NCI-H1105 (cell line): ENCODE data around the gene DEPDC1B.
"Not testable (repeated sequence)": the region's sequence is repeated elsewhere in the genome, so short reads cannot be mapped to it uniquely, and the experiment has no call there.

ENCODE experiments used
- DNase-seq: peaks from one replicate; lab custom pipeline; 2025; lab: John Stamatoyannopoulos, UW

The DEPDC1B gene

DNA sequence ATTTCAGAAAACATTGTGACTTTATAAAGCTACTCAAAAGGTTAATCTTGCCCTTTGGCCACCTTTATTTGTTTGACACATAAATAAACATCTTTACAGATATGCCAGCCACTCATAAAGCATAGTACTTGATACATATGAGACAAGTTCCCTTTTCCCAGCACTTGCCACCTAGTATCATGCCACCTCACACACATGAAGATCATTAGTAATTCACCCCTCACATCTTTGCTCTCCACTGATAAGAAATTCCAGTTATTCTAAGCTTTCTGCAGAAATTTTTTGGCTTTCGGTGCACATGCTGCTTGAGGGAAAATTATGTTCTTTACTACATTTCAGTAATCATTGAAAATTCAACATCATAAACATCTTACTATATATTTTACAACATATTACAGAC, 59.1 kb downstream of the DEPDC1B start:
- DNase-seq: no peak

DNA sequence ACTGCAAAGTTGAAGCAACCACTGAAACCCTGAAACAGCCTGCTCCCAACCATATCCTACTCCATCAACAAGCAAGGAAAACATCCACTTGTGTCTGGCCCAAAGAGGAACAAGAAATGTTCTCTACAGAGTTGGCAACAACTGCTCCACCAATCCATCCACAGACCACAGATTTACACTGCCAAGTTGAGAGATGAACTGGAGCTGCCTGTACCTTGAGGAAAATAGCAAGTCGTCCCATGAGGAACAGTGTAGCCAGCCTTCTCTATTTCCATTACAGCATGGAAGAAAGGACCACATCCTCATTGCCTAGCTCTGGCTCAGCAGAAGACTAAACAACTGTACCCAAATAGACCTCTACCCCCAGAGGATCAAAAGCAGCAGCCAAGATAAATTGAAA, 60.4 kb downstream of the DEPDC1B start:
- no peak for DNase-seq

DNA sequence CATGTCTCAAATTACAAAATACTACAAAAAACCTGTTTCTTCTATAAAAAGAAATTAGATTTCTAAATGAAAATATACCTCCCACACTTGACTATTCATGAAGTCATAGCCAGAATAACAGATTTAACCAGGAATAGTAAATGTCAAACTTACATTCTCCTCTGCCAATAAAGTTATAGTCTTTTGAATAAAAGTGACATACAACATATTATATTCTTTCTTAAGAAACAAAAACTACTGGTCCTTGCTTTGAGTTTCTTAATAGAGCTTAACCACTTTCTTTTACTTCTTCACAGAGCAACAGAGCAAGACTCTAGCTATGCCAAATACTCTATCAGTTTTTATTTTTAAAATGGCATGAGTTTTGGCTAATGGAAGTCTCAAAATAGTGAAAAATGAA, 61.7 kb downstream of the DEPDC1B start:
- DNase-seq: no peak

DNA sequence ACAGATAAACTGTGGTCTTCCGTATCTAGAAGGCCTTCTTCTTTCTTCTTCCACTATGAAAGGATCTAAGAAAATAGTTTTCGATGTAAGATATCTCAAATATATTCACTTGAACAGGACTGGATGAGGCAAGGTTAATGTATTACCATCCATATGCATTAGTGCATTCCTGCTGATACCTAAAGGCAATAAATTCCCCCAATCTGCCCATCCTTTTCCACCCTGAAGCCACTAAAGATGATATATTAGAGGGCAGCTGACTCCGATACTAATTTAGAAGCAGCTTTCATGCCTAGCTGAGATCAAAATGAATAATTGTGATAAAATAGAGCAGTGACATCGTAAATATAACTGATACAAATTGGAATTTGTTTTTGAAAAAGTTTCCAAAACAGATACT, 63.3 kb downstream of the DEPDC1B start:
- DNase-seq: no peak

GRCh38 chr5:60636001-60636400, 64.0 kb downstream of the DEPDC1B start:
- DNase-seq: no peak

DNA sequence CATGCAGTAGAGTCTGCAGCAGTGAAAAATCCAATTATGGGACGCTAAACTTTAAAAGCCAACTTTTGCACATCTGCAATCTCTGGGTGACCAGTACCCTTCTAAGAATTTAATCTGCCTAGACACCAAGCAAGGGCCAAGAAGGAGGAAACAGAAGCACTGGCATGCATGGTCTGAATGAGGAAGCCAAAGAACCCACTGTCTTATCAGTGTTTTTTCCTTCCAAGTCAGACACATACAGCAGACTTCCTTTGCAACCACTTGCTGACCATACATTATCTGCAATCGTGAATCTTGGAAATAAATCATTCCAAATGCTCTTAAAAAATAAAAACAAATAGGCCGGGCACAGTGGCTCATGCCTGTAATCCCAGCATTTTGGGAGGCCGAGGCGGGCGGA, 65.9 kb downstream of the DEPDC1B start:
- DNase-seq: no peak

DNA sequence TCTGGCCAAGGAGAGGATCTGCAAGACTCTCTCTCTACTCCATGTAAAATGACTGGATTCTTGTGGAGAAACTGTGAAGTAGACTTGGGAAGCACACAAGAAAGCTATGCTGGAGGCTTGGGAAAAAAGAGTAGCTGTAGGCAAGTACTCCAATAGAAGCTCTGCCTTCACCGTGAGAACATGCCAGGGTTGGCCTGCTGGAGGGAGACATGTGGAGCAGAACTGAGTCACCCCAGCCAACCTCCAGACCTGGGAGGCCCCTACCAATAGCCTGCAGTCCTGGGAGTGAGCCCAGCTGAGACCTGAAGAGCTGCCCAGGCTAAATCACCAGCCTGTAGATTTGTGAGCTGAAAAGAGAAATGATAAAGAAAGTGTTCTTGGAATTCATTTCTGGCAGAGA, 66.6 kb downstream of the DEPDC1B start:
- no peak for DNase-seq

- DNase-seq: no peak
Measured at GRCh38 chr5:60632153-60632552, 67.8 kb downstream of the DEPDC1B start.

DNA sequence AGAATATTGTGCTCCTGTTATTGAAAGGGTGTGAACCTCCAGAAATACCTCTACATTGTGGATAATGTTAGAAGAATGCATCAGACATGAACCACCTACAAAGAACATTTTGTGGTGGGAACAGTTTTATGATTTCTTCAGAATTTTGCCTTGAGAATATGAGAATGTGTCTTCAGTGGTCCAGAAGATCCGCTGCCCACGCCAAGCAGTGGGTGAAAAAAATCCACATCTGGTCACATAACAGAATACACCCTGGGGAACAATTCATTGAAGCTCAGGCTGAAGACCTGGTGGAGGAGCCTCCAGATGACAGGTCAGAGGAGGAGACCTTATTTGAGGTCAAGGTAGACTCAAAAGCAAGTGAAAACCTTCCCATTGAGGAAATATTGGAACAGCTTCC, 69.1 kb downstream of the DEPDC1B start:
- no peak for DNase-seq

DNA sequence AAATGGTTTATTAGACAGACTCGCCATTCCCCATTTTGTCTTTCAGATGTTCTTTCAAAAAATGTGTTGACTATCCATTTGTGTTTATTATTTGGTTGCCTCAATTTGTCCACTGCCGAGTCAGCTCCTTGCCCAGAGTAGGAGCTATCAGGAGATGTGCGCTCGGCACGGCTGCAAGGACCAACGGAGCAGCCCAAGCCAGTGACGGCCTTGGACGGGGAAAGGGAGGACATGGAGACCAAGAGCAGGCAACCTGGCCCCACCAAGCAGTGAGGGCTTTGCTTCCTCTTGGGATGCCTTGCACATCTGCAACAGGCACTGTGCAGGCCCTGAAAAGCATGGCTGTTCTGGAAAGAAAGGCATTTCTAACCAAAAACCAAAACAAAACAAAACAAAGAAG, 69.8 kb downstream of the DEPDC1B start:
- no peak for DNase-seq

- DNase-seq: not testable (repeated sequence)
Measured at GRCh38 chr5:60624875-60625274, 75.1 kb downstream of the DEPDC1B start.

GRCh38 chr5:60620752-60621151, 79.2 kb downstream of the DEPDC1B start:
- not testable (repeated sequence) for DNase-seq

- no peak for DNase-seq
Measured at GRCh38 chr5:60613826-60614225, 86.1 kb downstream of the DEPDC1B start.

DNA sequence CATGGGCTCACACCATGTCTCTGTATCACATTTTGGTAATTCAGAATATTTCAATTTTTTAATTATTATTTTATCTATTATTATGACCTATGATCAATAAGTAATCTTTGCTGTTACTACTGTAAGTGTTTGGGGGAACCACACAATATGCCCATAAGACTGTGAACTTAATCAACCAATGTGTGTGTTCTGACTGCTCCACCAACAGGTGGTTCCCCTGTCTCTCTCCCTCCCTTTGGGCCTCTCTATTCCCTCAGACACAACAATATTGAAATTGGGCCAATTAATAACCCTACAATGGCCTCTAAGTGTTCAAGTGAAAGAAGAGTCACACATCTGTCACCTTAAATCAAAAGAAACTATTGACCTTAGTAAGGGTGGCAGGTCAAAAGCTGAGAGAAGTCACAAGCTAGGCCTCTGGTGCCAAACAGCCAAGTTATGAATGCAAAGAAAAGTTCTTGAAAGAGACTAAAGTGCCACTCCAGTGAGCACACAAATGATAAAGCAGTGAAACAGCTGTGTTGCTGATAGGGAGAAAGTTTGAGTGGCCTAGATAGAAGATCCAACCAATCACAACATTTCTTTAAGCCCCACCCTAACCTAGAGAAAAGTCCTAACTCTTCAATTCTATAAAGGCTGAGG, 88.7 kb downstream of the DEPDC1B start:
- DNase-seq: no peak

DNA sequence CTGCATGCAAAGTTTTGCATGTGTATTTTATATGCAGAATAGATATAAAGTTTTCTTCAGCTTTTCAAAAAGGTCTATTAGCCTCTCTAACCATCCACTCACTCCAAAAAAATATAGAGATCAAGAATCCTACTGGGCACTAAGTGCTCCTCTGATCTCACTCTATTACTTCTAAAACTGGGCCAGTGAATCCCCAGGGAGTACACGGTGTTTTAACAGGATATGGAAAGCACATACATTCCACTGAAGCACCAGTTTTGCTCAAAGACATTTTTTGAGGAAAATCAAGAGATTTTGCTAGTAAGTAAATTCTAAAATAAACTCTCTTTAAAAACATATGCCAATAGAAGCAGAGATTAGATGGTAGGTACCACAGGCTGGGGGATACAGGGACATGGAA, 95.2 kb downstream of the DEPDC1B start:
- DNase-seq: no peak

DNA sequence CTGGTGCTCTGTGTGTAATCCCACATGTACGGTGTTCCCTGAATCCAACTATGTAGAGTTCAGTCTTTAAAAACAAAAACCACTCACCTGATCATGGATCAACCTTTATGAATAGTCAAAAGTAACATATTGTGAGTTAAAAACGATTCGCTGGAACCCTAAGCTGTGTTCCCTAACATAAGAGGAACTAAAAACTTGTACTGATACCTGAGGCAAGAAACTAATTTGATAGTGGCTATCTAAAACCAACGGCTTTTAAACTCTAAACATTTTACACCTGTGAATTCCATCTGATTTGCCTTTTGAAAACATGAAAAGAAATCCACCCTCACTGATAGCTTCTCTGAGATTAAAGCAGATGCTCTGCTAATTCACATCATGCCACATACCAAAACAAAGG, 101.5 kb downstream of the DEPDC1B start:
- DNase-seq: no peak

DNA sequence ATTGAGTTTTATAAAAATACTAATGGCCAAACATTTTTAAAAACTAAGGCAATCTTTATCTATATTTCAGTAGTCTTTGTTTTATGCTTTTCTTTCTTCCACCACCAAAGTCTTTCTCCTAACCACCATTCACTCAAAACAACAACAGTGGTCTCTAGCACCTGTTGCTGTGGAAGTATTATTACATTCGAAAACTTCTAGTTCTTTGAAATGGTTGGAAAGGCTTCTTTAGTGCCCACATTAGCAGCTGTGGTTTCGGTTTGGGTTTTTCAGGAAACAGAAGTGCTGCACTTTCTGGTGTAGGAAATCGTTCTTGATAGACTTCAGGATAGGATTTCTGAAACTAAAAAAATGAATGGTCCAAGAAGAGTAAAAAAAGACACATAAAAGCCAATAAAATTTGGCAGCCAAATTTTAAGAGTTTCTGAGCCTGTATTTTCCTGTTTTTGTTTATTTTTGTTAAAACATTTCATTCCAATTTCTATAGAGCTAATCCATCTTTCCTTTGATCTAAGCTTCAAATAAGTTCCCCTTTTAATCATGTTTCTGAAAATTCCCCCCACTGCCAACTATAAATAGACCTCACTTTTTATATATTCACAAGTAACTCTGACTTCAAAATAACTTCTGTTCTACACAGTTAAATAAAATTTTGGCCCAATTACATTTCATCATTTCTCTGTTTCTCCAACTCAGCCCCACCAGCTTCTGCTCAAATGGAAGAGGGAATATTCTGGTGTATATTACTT, 102.2 kb downstream of the DEPDC1B start:
- DNase-seq: no peak

- DNase-seq: no peak
Measured at GRCh38 chr5:60594715-60595477, 105.1 kb downstream of the DEPDC1B start.

GRCh38 chr5:60590172-60590571, 109.8 kb downstream of the DEPDC1B start:
- DNase-seq: no peak

DNA sequence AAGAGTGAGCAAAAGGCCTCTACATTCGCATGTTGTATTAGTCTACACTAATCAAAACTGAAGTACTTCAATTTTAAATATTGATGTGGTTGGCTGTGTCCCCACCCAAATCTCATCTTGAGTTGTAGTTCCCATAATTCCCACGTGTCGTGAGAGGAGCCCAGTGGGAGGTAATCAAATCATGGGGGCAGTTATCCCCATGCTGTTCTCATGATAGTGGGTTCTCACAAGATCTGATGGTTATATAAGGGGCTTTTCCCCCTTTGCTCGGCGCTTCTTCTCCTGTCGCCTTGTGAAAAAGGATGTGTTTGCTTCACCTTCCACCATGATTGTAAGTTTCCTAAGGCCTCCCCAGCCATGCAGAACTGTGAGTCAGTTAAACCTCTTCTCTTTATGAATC, 112.7 kb downstream of the DEPDC1B start:
- DNase-seq: not testable (repeated sequence)

GRCh38 chr5:60586307-60586901, 113.6 kb downstream of the DEPDC1B start:
- no peak for DNase-seq

GRCh38 chr5:60585618-60586017, 114.3 kb downstream of the DEPDC1B start:
- no peak for DNase-seq

DNA sequence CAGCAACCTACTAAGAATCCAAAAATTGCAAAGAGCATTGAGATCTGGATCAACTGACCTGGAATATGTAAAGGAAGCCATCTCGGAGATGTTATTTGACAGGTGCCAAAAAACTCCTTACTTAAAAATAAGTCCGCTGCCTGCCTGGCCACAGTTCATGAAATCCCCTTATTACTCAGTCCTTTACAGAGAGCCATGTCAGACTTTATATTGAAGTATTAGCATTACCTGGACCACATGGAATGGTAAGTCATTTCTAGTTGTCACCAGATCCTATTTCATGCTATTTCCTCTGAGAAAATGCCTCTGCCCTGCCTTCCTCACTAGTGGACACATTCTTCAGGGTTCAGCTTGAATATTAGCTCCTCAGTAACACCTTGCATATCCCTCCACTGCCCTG, 115.7 kb downstream of the DEPDC1B start:
- DNase-seq: no peak
